ENCODE data around the gene TRMT2B.

DNA sequence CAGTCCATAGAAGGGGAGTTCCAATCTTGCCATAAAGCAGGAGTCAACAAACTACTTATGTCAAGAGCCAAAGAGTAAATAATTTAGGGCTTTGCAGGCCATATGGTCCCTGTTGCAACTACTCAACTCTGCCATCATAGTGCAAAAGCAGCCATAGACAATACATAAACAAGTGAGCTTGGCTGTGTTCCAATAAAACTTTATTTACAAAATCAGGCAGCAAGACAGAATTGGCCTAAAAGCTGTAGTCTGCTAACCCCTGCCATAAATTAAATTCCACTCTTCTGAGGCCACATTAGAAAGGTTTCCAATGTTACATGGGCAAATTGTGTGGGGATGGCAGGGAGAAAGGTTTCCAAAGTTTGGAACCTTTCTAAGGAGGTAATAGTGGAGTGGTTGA lies 14.7 kb downstream of the TRMT2B start:
- TF ChIP-seq, protein P1, sequence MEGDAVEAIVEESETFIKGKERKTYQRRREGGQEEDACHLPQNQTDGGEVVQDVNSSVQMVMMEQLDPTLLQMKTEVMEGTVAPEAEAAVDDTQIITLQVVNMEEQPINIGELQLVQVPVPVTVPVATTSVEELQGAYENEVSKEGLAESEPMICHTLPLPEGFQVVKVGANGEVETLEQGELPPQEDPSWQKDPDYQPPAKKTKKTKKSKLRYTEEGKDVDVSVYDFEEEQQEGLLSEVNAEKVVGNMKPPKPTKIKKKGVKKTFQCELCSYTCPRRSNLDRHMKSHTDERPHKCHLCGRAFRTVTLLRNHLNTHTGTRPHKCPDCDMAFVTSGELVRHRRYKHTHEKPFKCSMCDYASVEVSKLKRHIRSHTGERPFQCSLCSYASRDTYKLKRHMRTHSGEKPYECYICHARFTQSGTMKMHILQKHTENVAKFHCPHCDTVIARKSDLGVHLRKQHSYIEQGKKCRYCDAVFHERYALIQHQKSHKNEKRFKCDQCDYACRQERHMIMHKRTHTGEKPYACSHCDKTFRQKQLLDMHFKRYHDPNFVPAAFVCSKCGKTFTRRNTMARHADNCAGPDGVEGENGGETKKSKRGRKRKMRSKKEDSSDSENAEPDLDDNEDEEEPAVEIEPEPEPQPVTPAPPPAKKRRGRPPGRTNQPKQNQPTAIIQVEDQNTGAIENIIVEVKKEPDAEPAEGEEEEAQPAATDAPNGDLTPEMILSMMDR (IDR thresholded peaks at IDR 0.05), result no peak
- no peak for TF ChIP-seq POLR2A (IDR thresholded peaks at IDR 0.05)

Measured in testis (tissue), 2 donors.